ENCODE measurements around the gene CNN3. TPM values are rescaled to one million over a fixed set of nuclear protein-coding genes. Genes with fewer than 3 reads are reported as not detected.
"Not testable (repeated sequence)": the region's sequence is repeated elsewhere in the genome, so short reads cannot be mapped to it uniquely, and the experiment has no call there.

Gene CNN3
- total RNA-seq, 1 experiment from 2014 or later = 260 TPM

- Histone ChIP-seq H3K27me3 (replicated peaks; ENCODE audit: insufficient read depth, low read depth, low read length, poor library complexity) (no peaks in the 10 kb centered on the region), H3K9me3 (ENCODE audit: low read depth, low read length, poor library complexity, severe bottlenecking) (no peaks in the 10 kb centered on the region), H3K4me3 (ENCODE audit: low read depth, low read length, poor library complexity, severe bottlenecking) (no peak overlapping the region), H3K27ac (ENCODE audit: low read depth, low read length, poor library complexity, severe bottlenecking) (no peak overlapping the region), H3K4me1 (ENCODE audit: insufficient read depth, low read length, poor library complexity, severe bottlenecking) (no peaks in the 10 kb centered on the region), H3K36me3 (ENCODE audit: insufficient read depth, low read length, poor library complexity, severe bottlenecking) (no peaks in the 10 kb centered on the region)
- TF ChIP-seq EZH2 (IDR thresholded peaks at IDR 0.05; ENCODE audit: borderline replicate concordance, low read depth, low read length, poor library complexity, severe bottlenecking) (no peak), CTCF (conservative IDR thresholded peaks at IDR 0.05; ENCODE audit: low read depth, low read length) (no peak)
- no peak for DNase-seq (ENCODE audit: low spot score)
- intact Hi-C loops (cut with micrococcal nuclease; ENCODE audit: unreplicated experiment) = no loop called here
- no TSS peak for BruUV-seq (replicated peaks)
- POLR2A ChIA-PET (ENCODE audit: low non-redundant PET) = no interaction called here
- CTCF ChIA-PET = no interaction called here
Measured at GRCh38 chr1:94946886-94947285, 20.0 kb upstream of the CNN3 start.

- no peaks in the 10 kb centered on the region for H3K4me1 ChIP-seq (ENCODE audit: insufficient read depth, low read length, poor library complexity, severe bottlenecking)
- no peak for DNase-seq (ENCODE audit: low spot score)
- ChIA-PET CTCF (no interaction called here), POLR2A (ENCODE audit: low non-redundant PET) (no interaction called here)
- intact Hi-C loops (cut with micrococcal nuclease; ENCODE audit: unreplicated experiment) = no loop called here
- no peaks in the 10 kb centered on the region for H3K36me3 ChIP-seq (ENCODE audit: insufficient read depth, low read length, poor library complexity, severe bottlenecking)
- BruUV-seq (replicated peaks) = no TSS peak
- no peak overlapping the region for H3K4me3 ChIP-seq (ENCODE audit: low read depth, low read length, poor library complexity, severe bottlenecking)
- TF ChIP-seq EZH2 (IDR thresholded peaks at IDR 0.05; ENCODE audit: borderline replicate concordance, low read depth, low read length, poor library complexity, severe bottlenecking) (no peak), CTCF (conservative IDR thresholded peaks at IDR 0.05; ENCODE audit: low read depth, low read length) (no peak)
- no peaks in the 10 kb centered on the region for H3K27me3 ChIP-seq (replicated peaks; ENCODE audit: insufficient read depth, low read depth, low read length, poor library complexity)
- no peak overlapping the region for H3K27ac ChIP-seq (ENCODE audit: low read depth, low read length, poor library complexity, severe bottlenecking)
- H3K9me3 ChIP-seq (ENCODE audit: low read depth, low read length, poor library complexity, severe bottlenecking) = no peaks in the 10 kb centered on the region
Measured at GRCh38 chr1:94942171-94943128, 15.5 kb upstream of the CNN3 start.

GRCh38 chr1:94941480-94941879 lies 14.6 kb upstream of the CNN3 start:
- POLR2A ChIA-PET (ENCODE audit: low non-redundant PET); CTCF ChIA-PET: not testable (repeated sequence)

GRCh38 chr1:94940738-94941137 lies 13.8 kb upstream of the CNN3 start:
- Histone ChIP-seq H3K36me3 (ENCODE audit: insufficient read depth, low read length, poor library complexity, severe bottlenecking) (no peaks in the 10 kb centered on the region), H3K27me3 (replicated peaks; ENCODE audit: insufficient read depth, low read depth, low read length, poor library complexity) (no peaks in the 10 kb centered on the region), H3K27ac (ENCODE audit: low read depth, low read length, poor library complexity, severe bottlenecking) (no peak overlapping the region), H3K4me3 (ENCODE audit: low read depth, low read length, poor library complexity, severe bottlenecking) (no peak overlapping the region), H3K4me1 (ENCODE audit: insufficient read depth, low read length, poor library complexity, severe bottlenecking) (peaks cover 16% of the 10 kb centered on the region), H3K9me3 (ENCODE audit: low read depth, low read length, poor library complexity, severe bottlenecking) (no peaks in the 10 kb centered on the region)
- POLR2A ChIA-PET (ENCODE audit: low non-redundant PET) = no interaction called here
- CTCF ChIA-PET = no interaction called here
- intact Hi-C loops (cut with micrococcal nuclease; ENCODE audit: unreplicated experiment) = no loop called here
- no peak for TF ChIP-seq EZH2 (IDR thresholded peaks at IDR 0.05; ENCODE audit: borderline replicate concordance, low read depth, low read length, poor library complexity, severe bottlenecking)
- no peak for TF ChIP-seq CTCF (conservative IDR thresholded peaks at IDR 0.05; ENCODE audit: low read depth, low read length)
- DNase-seq (ENCODE audit: low spot score) = no peak
- BruUV-seq (replicated peaks) = no TSS peak

More at GRCh38 chr1:94941480-94941879, 14.6 kb upstream of the CNN3 start:
- H3K36me3 ChIP-seq (ENCODE audit: insufficient read depth, low read length, poor library complexity, severe bottlenecking); H3K4me1 ChIP-seq (ENCODE audit: insufficient read depth, low read length, poor library complexity, severe bottlenecking); H3K9me3 ChIP-seq (ENCODE audit: low read depth, low read length, poor library complexity, severe bottlenecking); intact Hi-C loops (cut with micrococcal nuclease; ENCODE audit: unreplicated experiment); DNase-seq (ENCODE audit: low spot score); H3K27me3 ChIP-seq (replicated peaks; ENCODE audit: insufficient read depth, low read depth, low read length, poor library complexity); H3K27ac ChIP-seq (ENCODE audit: low read depth, low read length, poor library complexity, severe bottlenecking); H3K4me3 ChIP-seq (ENCODE audit: low read depth, low read length, poor library complexity, severe bottlenecking); BruUV-seq (replicated peaks): not testable (repeated sequence)
